CD4-positive, alpha-beta memory T cell (primary cell): ENCODE results near the gene TSHZ3. TPM values are rescaled to one million over a fixed set of nuclear protein-coding genes. Genes with fewer than 3 reads are reported as not detected.

Experiments
- CTCF ChIA-PET: fragments of 350-600 bp; sonication (Branson Sonifier 250); formaldehyde crosslinking; loops from one replicate; lab custom pipeline; 2021; ENCODE audit warnings: inconsistent platforms; ENCODE audit not compliant: partially characterized antibody; lab: Charles Lee
- POLR2A ChIA-PET: fragments of 350-600 bp; sonication (Branson Sonifier 250); formaldehyde crosslinking; loops from one replicate; lab custom pipeline; 2021; ENCODE audit not compliant: partially characterized antibody; lab: Charles Lee
- DNase-seq, 5 donors: peaks; one replicate each; pipeline versions ENCODE4 v3.0.0 to v3.0.0-alpha.2; 2020 to 2022; ENCODE audit warnings: mixed read lengths in 1 of 5
- H3K27ac ChIP-seq: one replicate; pipeline ENCODE4 v1.7.0; 2013; ENCODE audit warnings: low read depth, low read length
- H3K27me3 ChIP-seq: 2 replicates; pipeline ENCODE4 v1.7.0; 2013; ENCODE audit warnings: mild to moderate bottlenecking, low read length, moderate library complexity; ENCODE audit not compliant: insufficient read depth
- H3K36me3 ChIP-seq: 2 replicates; pipeline ENCODE4 v1.7.0; 2013; ENCODE audit warnings: mild to moderate bottlenecking, low read length, moderate library complexity; ENCODE audit not compliant: insufficient read depth
- H3K4me1 ChIP-seq: 2 replicates; pipeline ENCODE4 v1.7.0; 2013; ENCODE audit warnings: mild to moderate bottlenecking, low read length, moderate library complexity; ENCODE audit not compliant: insufficient read depth
- H3K4me3 ChIP-seq, 2 donors: one replicate each; pipeline ENCODE4 v1.7.0; 2013; ENCODE audit warnings: low read length in 2 of 2, mild to moderate bottlenecking in 1 of 2
- H3K9me3 ChIP-seq, 2 donors: one replicate each; pipeline ENCODE4 v1.7.0; 2013; ENCODE audit warnings: low read length in 2 of 2, control low read depth in 1 of 2; ENCODE audit not compliant: control insufficient read depth in 1 of 2
- H3K27ac Mint-ChIP-seq, 7 donors: one replicate each; pipeline ENCODE4 v1.8.0; 2020 to 2021; ENCODE audit warnings: mixed read lengths in 7 of 7, mild to moderate bottlenecking in 6 of 7, inconsistent platforms in 3 of 7, moderate library complexity in 3 of 7
- H3K27me3 Mint-ChIP-seq, 2 donors: one replicate each; pipeline ENCODE4 v1.8.0; 2020 to 2021; ENCODE audit warnings: mixed read lengths in 2 of 2
- H3K36me3 Mint-ChIP-seq, 2 donors: one replicate each; pipeline ENCODE4 v1.8.0; 2020 to 2021; ENCODE audit warnings: mixed read lengths in 2 of 2, inconsistent platforms in 1 of 2, mild to moderate bottlenecking in 1 of 2
- H3K4me1 Mint-ChIP-seq, 4 donors: one replicate each; pipeline ENCODE4 v1.8.0; 2020 to 2021; ENCODE audit warnings: mixed read lengths in 4 of 4, mild to moderate bottlenecking in 1 of 4
- H3K4me3 Mint-ChIP-seq, 8 donors: one replicate each; pipeline ENCODE4 v1.8.0; 2020 to 2021; ENCODE audit warnings: mixed read lengths in 8 of 8, mild to moderate bottlenecking in 7 of 8, moderate library complexity in 6 of 8, inconsistent platforms in 3 of 8
- H3K9me3 Mint-ChIP-seq, 8 donors: one replicate each; pipeline ENCODE4 v1.8.0; 2020 to 2021; ENCODE audit warnings: mixed read lengths in 8 of 8, mild to moderate bottlenecking in 5 of 8, inconsistent platforms in 3 of 8, moderate library complexity in 1 of 8
- intact Hi-C: fragments of 100-400 bp; cut with micrococcal nuclease; formaldehyde crosslinking; loops from one replicate; pipeline ENCODE4 v1.15.1; 2023
- polyA plus RNA-seq, 2 donors: library from polyadenylated mRNA; unstranded; fragments of 300-500 nt; fragmentation: Illumina TruSeq; gene quantifications; one replicate each; pipeline ENCODE4 v1.2.3, GENCODE V29; 2021
- total RNA-seq, 2 experiments: library from RNA; stranded (reverse); gene quantifications; one replicate each; pipeline ENCODE4 v1.2.3, GENCODE V29; 2021

The TSHZ3 gene
- total and polyA plus RNA-seq, 4 experiments from 2014 or later = 0.24 to 0.57 (median 0.36) TPM

- Histone ChIP-seq H3K36me3 (no peaks in the 10 kb centered on the region), H3K27me3 (no peaks in the 10 kb centered on the region), H3K4me3 (no peak overlapping the region), H3K9me3 (no peaks in the 10 kb centered on the region), H3K4me1 (no peaks in the 10 kb centered on the region), H3K27ac (no peak overlapping the region)
- CTCF ChIA-PET = no interaction called here
- peaks cover 0 to 2% of the 10 kb centered on the region in 2 donors for H3K27me3 Mint-ChIP-seq
- H3K4me1 Mint-ChIP-seq = peaks cover 0 to 7% (median 4%) of the 10 kb centered on the region in 4 donors
- no peak overlapping the region for H3K4me3 Mint-ChIP-seq
- H3K27ac Mint-ChIP-seq = peak overlapping the region in 1 of 7 donors; percentile 62
- no peaks in the 10 kb centered on the region for H3K9me3 Mint-ChIP-seq
- intact Hi-C loops = no loop called here
- no peak for DNase-seq
- POLR2A ChIA-PET = no interaction called here
- H3K36me3 Mint-ChIP-seq = no peaks in the 10 kb centered on the region
Observed at GRCh38 chr19:31330761-31331160, 18.5 kb downstream of the TSHZ3 start.

DNA sequence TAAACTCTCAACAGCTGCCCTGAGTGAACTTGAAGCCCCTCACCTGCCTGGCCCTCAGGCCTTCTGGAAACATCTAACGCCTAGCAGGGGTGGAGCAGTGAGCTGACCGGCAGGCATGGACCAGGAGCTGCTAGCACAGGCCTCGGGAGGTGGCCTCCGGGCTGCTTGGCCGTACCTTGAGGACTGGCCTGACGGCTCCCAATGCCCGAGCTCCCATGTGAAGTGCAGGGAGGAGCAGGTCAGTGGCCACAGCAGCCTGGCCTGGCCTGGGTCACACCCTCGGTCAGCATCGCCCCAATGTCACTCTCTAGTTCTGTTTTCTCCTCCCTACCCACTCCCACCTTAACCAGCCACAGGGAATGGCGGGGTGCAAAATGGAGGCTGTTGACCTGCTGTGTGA, 19.0 kb downstream of the TSHZ3 start:
- Histone ChIP-seq H3K27me3 (no peaks in the 10 kb centered on the region), H3K27ac (no peak overlapping the region), H3K4me1 (no peaks in the 10 kb centered on the region), H3K36me3 (no peaks in the 10 kb centered on the region), H3K4me3 (no peak overlapping the region), H3K9me3 (no peaks in the 10 kb centered on the region)
- Mint-ChIP-seq H3K27me3 (no peaks in the 10 kb centered on the region), H3K9me3 (no peaks in the 10 kb centered on the region), H3K4me3 (no peak overlapping the region), H3K27ac (no peak overlapping the region), H3K4me1 (peaks cover 0 to 7% (median 4%) of the 10 kb centered on the region in 4 donors), H3K36me3 (no peaks in the 10 kb centered on the region)
- DNase-seq = no peak
- intact Hi-C loops = no loop called here
- POLR2A ChIA-PET = no interaction called here
- CTCF ChIA-PET = interaction anchor here (0.9 to 1.1 kb wide), 2 partner anchors 9 to 28 kb away, joined by 3 read pairs; no protein-coding TSS in a partner anchor

DNA sequence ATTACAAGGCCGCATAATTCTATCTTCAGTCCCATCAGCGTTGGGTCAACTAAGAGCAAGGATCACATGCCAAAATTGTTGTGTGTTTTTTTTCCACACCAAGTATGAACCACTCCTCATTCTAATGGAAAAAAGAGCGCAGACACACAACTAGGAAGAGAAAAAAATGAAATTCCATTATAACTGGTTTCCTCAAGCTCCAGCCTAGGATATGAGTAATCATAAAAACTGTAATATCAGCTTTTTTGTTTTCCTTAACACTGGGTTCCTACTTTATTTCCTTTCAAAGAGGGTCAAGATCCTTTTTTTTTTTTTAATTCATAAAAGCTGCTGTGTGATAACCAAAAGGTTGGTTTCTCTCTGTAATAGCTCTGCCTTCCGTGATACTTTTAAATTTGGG, 19.4 kb downstream of the TSHZ3 start:
- Histone ChIP-seq H3K36me3 (no peaks in the 10 kb centered on the region), H3K27me3 (no peaks in the 10 kb centered on the region), H3K4me1 (no peaks in the 10 kb centered on the region), H3K9me3 (no peaks in the 10 kb centered on the region), H3K4me3 (no peak overlapping the region), H3K27ac (no peak overlapping the region)
- Mint-ChIP-seq H3K27me3 (no peaks in the 10 kb centered on the region), H3K9me3 (no peaks in the 10 kb centered on the region), H3K36me3 (no peaks in the 10 kb centered on the region), H3K4me3 (no peak overlapping the region), H3K4me1 (peaks cover 0 to 7% (median 4%) of the 10 kb centered on the region in 4 donors), H3K27ac (peak overlapping the region in 1 of 7 donors; percentile 53)
- DNase-seq = no peak
- ChIA-PET CTCF (interaction anchor here (0.9 to 1.1 kb wide), 2 partner anchors 9 to 28 kb away, joined by 3 read pairs; no protein-coding TSS in a partner anchor), POLR2A (no interaction called here)
- intact Hi-C loops = no loop called here

DNA sequence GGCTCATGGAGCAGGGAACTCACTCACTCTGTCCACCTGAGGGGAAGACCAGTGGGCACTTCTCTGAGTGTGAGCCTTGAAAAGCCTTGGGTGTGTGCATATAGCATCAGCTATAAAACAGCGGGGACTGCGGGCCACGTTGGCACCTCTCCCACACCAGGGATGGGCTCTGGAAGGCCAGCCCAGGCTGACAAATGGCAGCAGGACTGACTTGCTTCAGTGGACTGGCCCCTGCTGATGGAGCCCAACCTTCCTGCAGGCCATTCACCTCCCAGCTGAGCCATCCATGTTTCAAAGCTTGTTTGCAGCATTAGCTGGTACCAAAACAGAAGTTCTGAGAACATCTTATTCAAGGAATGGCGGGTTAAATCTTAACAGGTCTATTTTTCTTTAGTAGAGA, 21.0 kb downstream of the TSHZ3 start:
- H3K9me3 Mint-ChIP-seq = no peaks in the 10 kb centered on the region
- no peak for DNase-seq
- no peaks in the 10 kb centered on the region for H3K4me1 ChIP-seq
- H3K27me3 Mint-ChIP-seq = no peaks in the 10 kb centered on the region
- H3K4me3 Mint-ChIP-seq = no peak overlapping the region
- H3K36me3 ChIP-seq = no peaks in the 10 kb centered on the region
- no peaks in the 10 kb centered on the region for H3K27me3 ChIP-seq
- intact Hi-C loops = no loop called here
- H3K4me3 ChIP-seq = no peak overlapping the region
- ChIA-PET POLR2A (no interaction called here), CTCF (interaction anchor here (0.9 to 1.2 kb wide), 2 partner anchors 13 to 32 kb away, joined by 3 to 5 read pairs; no protein-coding TSS in a partner anchor)
- H3K27ac ChIP-seq = no peak overlapping the region
- no peaks in the 10 kb centered on the region for H3K36me3 Mint-ChIP-seq
- no peak overlapping the region for H3K27ac Mint-ChIP-seq
- H3K4me1 Mint-ChIP-seq = peaks cover 0 to 7% (median 4%) of the 10 kb centered on the region in 4 donors
- H3K9me3 ChIP-seq = no peaks in the 10 kb centered on the region

GRCh38 chr19:31326329-31327028, 22.8 kb downstream of the TSHZ3 start:
- no peaks in the 10 kb centered on the region for H3K9me3 Mint-ChIP-seq
- H3K27me3 Mint-ChIP-seq = no peaks in the 10 kb centered on the region
- no peaks in the 10 kb centered on the region for H3K36me3 Mint-ChIP-seq
- intact Hi-C loops = no loop called here
- H3K4me3 Mint-ChIP-seq = no peak overlapping the region
- ChIA-PET CTCF (no interaction called here), POLR2A (no interaction called here)
- DNase-seq = no peak
- H3K27ac Mint-ChIP-seq = no peak overlapping the region
- Histone ChIP-seq H3K27ac (no peak overlapping the region), H3K36me3 (no peaks in the 10 kb centered on the region), H3K4me3 (no peak overlapping the region), H3K27me3 (no peaks in the 10 kb centered on the region), H3K4me1 (no peaks in the 10 kb centered on the region), H3K9me3 (no peaks in the 10 kb centered on the region)
- H3K4me1 Mint-ChIP-seq = peaks cover 0 to 7% (median 4%) of the 10 kb centered on the region in 4 donors

- Mint-ChIP-seq H3K27me3 (no peaks in the 10 kb centered on the region), H3K4me1 (peaks cover 0 to 7% (median 4%) of the 10 kb centered on the region in 4 donors), H3K36me3 (no peaks in the 10 kb centered on the region), H3K27ac (no peak overlapping the region), H3K4me3 (no peak overlapping the region), H3K9me3 (no peaks in the 10 kb centered on the region)
- H3K27me3 ChIP-seq = no peaks in the 10 kb centered on the region
- no peaks in the 10 kb centered on the region for H3K4me1 ChIP-seq
- no peak overlapping the region for H3K4me3 ChIP-seq
- no peaks in the 10 kb centered on the region for H3K36me3 ChIP-seq
- ChIA-PET CTCF (no interaction called here), POLR2A (no interaction called here)
- H3K9me3 ChIP-seq = no peaks in the 10 kb centered on the region
- intact Hi-C loops = no loop called here
- H3K27ac ChIP-seq = no peak overlapping the region
- DNase-seq = no peak
Observed at GRCh38 chr19:31325342-31325741, 23.9 kb downstream of the TSHZ3 start.

DNA sequence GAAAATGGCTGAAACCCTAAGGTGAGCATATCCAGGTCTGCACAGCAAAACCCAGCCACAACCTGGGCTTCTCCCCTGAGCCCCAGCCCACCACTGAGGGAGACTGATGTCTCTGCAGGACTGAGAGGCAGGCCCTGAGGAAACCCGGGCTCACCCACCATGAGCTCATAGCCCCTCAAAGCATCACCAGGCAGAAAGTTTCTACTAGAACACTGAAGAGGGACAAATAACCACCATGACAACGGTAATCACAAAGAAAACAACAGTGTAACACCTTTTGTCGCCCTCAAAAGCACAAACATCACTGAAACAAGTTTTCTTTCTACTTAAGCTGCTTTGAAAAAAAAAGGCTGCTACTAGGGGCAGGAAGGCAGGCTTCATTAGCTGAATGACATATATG, 29.8 kb downstream of the TSHZ3 start:
- CTCF ChIA-PET = no interaction called here
- Mint-ChIP-seq H3K27ac (no peak overlapping the region), H3K4me3 (no peak overlapping the region), H3K36me3 (no peaks in the 10 kb centered on the region), H3K9me3 (no peaks in the 10 kb centered on the region), H3K4me1 (no peaks in the 10 kb centered on the region), H3K27me3 (no peaks in the 10 kb centered on the region)
- POLR2A ChIA-PET = no interaction called here
- no peaks in the 10 kb centered on the region for H3K9me3 ChIP-seq
- H3K27ac ChIP-seq = no peak overlapping the region
- no peaks in the 10 kb centered on the region for H3K36me3 ChIP-seq
- no peaks in the 10 kb centered on the region for H3K4me1 ChIP-seq
- no peak for DNase-seq
- no peaks in the 10 kb centered on the region for H3K27me3 ChIP-seq
- intact Hi-C loops = no loop called here
- H3K4me3 ChIP-seq = no peak overlapping the region
